Renal pelvis (tissue), 12 donors: Measurements from ENCODE around the gene AQP5. TPM values are rescaled to one million over a fixed set of nuclear protein-coding genes. Genes with fewer than 3 reads are reported as not detected.

Source experiments
- DNase-seq: peaks from one replicate; pipeline ENCODE4 v3.0.0-alpha.2; 2013
- long read RNA-seq, 16 experiments: transcript quantifications; one replicate each; lab custom pipeline, GENCODE V29; 2026
- polyA plus RNA-seq, 3 donors: library from polyadenylated mRNA; unstranded; fragments of 120-200 nt; gene quantifications; one replicate each; pipeline ENCODE4 v1.2.1, GENCODE V29; 2013; ENCODE audit not compliant: insufficient read length in 3 of 3

The AQP5 gene
- polyA plus RNA-seq = 1 to 10 TPM; 1.4 to 2.8 (median 2.3) TPM
- long read RNA-seq, donor 1, partial matches to known transcripts = 0 of 1 reads
- long read RNA-seq, donor 1, other reads (novel, unspliced or antisense) = 0 of 1 reads
- long read RNA-seq, donor 2 = 0 reads
- long read RNA-seq, donor 3, partial matches to known transcripts = 0 of 1 reads
- long read RNA-seq, donor 3, other reads (novel, unspliced or antisense) = 0 of 1 reads
- long read RNA-seq, donor 4 = 0 reads
- long read RNA-seq, donor 5 = 0 reads
- long read RNA-seq, donor 6, partial matches to known transcripts = 0 of 1 reads
- long read RNA-seq, donor 6, other reads (novel, unspliced or antisense) = 0 of 1 reads
- long read RNA-seq, donor 7, transcript AQP5-201 (4 exons, 1,450 nt) = major isoform, 6 of 6 reads
- long read RNA-seq, donor 7, partial matches to known transcripts = 0 of 6 reads
- long read RNA-seq, donor 7, other reads (novel, unspliced or antisense) = 0 of 6 reads
- long read RNA-seq, donor 8 = 0 reads
- long read RNA-seq, donor 9, partial matches to known transcripts = 0 of 1 reads
- long read RNA-seq, donor 9, other reads (novel, unspliced or antisense) = 0 of 1 reads
- long read RNA-seq, donor 10, partial matches to known transcripts = 0 of 1 reads
- long read RNA-seq, donor 10, other reads (novel, unspliced or antisense) = 0 of 1 reads
- long read RNA-seq, donor 11 = 0 reads
- long read RNA-seq, donor 12, partial matches to known transcripts = 0 of 2 reads
- long read RNA-seq, donor 12, other reads (novel, unspliced or antisense) = 0 of 2 reads
- long read RNA-seq, donor 13, partial matches to known transcripts = 0 of 1 reads
- long read RNA-seq, donor 13, other reads (novel, unspliced or antisense) = 0 of 1 reads
- long read RNA-seq, donor 14 = 0 reads
- long read RNA-seq, donor 15, transcript AQP5-201 (4 exons, 1,450 nt) = major isoform, 9 of 9 reads
- long read RNA-seq, donor 15, partial matches to known transcripts = 0 of 9 reads
- long read RNA-seq, donor 15, other reads (novel, unspliced or antisense) = 0 of 9 reads
- long read RNA-seq, donor 16, partial matches to known transcripts = 0 of 1 reads
- long read RNA-seq, donor 16, other reads (novel, unspliced or antisense) = 0 of 1 reads

DNA sequence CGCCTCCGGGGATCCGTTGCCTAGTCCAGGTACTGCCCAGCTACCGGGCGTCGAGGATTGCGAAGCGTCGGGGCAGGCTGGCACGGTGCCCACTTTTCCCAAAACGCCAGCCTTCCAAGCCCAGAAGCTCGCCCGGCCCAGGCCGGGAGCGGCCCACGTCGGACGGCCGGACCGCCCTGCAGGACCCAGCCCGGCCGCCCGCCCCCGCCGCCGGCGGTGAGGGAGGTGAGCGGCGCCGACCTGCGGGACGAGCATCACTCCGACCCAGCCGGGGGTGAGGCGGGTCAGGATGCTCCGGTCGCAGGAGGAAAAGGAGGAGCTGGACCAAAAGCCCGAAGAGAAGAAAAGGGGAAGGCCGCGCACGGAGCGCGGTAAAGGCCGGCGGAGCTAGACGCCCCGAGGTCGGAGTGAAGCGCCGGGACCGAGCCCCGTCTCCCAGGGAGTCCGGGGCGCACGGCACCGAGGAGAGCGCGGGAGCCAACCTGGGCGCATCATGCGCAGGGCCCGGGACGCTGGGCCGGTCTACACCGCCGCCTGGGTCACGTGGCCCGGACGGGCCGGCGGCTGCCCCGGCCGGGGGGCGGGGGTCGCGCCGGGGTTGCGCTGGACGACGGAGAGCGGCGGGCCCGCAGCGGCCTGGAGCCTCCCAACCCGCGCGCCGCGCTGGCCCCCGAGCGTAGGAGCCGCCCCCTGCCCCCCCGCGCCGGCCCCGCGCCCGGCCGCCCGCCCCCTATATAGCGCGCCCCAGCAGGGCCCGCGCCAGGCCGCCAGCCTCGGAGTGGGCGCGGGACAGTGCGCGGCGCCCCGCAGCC lies at the start of gene AQP5:
AQP5 (plus strand) TSS at position 762 of the 812 bp plus-strand sequence. CDS start 146 bp downstream, outside the sequence.
- no peak for DNase-seq

- DNase-seq = no peak
These were observed 49.1 kb upstream of the AQP5 start for GRCh38 chr12:49912345-49913255.

DNA sequence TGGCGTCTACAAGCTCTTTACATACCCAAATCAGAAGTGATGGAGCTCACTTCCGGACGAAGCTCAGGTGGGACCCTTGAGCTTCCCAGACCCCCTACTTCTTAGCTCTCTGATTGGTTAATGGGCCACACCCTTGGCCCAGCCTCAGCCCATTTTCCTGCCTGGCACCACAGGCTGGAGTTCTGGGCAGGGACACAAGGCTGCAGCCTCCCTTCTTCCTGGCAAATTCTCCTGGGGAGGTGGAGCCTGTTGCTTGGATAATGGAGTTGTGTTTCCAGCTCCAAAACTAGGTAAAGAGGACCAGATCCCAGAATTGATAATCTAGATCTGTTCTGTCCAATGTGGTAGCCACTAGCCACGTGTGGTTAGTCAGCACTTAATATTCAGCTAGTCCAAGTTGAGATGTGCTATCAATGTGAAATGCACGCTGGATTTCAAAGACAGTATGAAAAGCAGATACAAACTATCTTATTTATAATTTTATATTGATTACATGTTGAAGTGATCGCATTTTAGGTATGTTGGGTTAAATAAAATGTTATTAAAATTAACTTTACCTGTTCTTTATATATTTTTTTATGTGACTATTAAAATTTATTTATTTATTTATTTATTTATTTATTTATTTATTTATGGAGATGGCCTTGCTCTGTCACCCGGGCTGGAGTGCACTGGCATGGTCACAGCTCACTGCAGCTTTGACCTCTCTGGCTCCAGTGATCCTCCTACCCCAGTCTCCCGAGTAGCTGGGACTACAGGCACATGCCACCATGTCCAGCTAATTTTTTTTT lies 45.3 kb upstream of the AQP5 start:
- DNase-seq = no peak

GRCh38 chr12:49917166-49917787 lies 44.4 kb upstream of the AQP5 start:
- DNase-seq = no peak

GRCh38 chr12:49917788-49918173 lies 43.9 kb upstream of the AQP5 start:
- DNase-seq = no peak

- no peak for DNase-seq
These were observed 41.3 kb upstream of the AQP5 start for GRCh38 chr12:49920241-49920914.

- no peak for DNase-seq
These were observed 40.8 kb upstream of the AQP5 start for GRCh38 chr12:49920915-49921286.

DNA sequence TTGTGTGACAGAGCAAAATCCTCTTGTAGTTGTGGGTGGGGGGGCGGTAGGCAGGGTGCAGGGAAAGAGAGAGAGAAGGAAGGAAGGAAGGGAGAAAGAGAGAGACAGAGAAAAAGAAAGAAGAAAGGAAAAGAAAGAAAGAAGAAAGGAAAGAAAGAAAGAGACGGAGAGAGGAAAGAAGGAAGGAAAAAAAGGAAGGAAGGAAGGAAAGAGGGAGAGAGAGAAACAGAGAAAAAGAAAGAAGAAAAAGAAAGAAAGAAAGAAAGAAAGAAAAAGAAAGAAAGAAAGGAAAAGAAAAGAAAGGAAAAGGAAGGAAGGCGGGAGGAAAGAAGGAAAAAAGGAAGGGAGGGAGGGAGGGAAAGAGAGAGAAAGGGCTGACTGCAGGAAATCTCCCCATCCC lies 40.4 kb upstream of the AQP5 start:
- DNase-seq = no peak

DNA sequence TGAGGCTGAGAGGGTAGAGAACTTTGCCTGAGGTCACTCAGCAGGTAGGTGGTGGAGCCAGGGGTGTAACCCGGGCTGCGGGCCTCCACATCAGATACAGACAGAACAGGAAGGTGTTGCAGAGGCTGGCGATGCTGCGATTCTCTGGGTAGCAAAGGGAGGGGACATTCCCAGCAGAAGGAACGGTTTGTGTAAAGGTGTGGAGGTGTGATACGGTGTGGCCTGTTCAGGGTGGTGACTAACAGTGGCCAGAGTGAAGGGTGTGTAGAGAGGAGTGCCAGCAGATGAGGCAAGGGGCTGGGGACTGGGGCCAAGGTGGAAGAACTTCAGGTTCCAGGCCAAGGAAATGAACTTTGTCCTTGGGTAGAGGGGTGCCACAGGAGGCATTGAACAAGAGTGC lies 39.7 kb upstream of the AQP5 start:
- no peak for DNase-seq

- no peak for DNase-seq
These were observed 39.2 kb upstream of the AQP5 start for GRCh38 chr12:49922349-49923034.

DNA sequence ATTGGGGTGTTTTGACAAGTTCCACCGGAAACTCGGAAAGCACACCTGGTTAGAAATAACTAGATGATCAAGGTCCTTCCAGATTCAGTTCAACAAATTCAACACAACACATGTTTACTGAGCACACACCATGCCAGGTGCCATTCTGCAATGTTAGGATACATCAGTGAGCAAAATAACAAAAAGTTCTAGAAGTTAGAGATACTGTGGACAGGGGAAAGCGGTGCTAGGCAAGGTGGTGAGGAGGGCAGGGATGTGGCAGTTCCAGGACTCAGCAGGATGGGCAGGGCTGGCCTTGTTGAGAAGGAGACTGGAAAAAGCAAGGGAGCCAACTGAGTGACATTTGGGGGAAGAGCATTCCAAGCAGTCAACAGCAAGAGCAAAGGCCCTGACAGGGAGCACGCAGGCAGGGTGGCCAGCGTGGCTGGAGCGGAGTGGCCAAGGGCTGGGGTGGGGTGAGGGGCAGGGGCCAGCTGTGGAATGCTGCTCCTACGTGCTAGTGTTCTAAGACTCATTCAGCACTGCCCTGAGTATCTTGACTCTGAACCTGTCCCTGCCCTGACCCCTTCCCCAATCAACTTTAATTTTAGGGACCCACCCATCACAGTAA lies 38.5 kb upstream of the AQP5 start:
- no peak for DNase-seq

- DNase-seq = no peak
These were observed 37.7 kb upstream of the AQP5 start for GRCh38 chr12:49923880-49924556.

DNA sequence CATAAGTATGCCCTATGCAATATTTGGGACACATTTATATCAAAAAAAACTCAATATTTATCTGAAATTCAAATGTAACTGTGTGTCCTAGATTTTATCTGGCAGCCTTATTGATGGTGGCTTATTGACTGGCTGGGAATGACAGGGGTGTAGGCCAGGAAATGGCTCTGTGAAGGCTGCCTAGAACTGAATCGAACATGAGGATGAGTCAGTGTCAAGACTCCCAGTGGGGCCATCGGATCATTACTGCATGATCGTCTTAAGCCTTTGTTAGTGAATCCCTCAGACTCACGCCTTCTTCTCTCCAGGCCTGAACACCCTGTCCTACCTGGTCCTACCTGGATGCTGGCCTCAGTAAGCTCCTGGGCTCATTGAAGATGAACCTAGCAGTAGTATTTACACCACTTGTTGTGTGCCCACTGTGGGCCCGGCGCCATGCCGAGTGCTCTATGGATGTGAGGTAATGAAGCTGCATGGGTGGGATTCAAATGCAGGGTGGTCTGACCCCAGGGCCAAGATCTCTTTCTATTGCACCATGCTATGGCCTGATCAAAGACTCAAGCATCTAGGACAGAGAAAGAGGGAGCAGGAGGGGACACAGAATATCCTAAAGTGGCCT lies 36.9 kb upstream of the AQP5 start:
- no peak for DNase-seq

- DNase-seq = no peak
These were observed 36.1 kb upstream of the AQP5 start for GRCh38 chr12:49925433-49926204.

- no peak for DNase-seq
These were observed 33.2 kb upstream of the AQP5 start for GRCh38 chr12:49928471-49928870.

GRCh38 chr12:49929581-49929980 lies 32.1 kb upstream of the AQP5 start:
- DNase-seq = no peak
